ENCODE results near the gene MN1.

DNA sequence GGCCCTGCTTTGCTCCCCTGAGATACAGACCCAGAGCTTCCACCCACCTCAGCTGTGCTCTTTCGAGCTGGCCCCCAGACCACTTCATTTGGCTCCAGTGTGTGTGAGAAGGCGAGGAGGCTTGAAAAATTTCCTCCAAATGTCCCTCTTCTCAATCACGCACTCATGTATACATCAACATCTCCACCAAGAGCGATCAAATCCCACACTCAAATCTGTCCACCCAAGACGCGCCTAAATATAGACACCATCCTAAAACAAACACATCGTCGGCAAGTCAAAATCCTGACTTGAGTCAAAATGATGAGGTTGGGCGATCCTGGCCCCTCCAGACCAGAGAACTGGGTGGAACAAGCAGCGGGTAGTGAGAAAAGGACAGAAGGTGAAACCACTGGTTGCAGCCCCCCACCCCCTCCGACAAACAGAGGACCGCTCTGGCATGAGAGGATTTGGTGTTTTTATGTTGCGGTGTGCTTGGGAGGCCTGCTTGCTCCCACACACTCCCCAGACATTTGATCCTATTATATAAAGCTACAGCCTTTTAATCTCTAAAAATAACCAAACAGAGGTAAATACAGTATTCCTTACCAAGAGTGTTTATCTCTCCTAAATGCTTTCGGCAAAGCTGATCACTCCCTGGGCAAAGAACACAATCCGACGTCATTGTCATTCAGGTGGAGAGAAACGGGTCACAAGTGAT, 10.2 kb downstream of the MN1 start:
- TF ChIP-seq, protein P1, sequence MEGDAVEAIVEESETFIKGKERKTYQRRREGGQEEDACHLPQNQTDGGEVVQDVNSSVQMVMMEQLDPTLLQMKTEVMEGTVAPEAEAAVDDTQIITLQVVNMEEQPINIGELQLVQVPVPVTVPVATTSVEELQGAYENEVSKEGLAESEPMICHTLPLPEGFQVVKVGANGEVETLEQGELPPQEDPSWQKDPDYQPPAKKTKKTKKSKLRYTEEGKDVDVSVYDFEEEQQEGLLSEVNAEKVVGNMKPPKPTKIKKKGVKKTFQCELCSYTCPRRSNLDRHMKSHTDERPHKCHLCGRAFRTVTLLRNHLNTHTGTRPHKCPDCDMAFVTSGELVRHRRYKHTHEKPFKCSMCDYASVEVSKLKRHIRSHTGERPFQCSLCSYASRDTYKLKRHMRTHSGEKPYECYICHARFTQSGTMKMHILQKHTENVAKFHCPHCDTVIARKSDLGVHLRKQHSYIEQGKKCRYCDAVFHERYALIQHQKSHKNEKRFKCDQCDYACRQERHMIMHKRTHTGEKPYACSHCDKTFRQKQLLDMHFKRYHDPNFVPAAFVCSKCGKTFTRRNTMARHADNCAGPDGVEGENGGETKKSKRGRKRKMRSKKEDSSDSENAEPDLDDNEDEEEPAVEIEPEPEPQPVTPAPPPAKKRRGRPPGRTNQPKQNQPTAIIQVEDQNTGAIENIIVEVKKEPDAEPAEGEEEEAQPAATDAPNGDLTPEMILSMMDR (IDR thresholded peaks at IDR 0.05; ENCODE audit: insufficient read depth, low read length, poor library complexity, severe bottlenecking) = no peak
- TF ChIP-seq EZH2phosphoT487 (conservative IDR thresholded peaks at IDR 0.05; ENCODE audit: low read length) = no peak

Measured in SU-DHL-6 (cell line).